Measurements from ENCODE around the gene PSMD2.

DNA sequence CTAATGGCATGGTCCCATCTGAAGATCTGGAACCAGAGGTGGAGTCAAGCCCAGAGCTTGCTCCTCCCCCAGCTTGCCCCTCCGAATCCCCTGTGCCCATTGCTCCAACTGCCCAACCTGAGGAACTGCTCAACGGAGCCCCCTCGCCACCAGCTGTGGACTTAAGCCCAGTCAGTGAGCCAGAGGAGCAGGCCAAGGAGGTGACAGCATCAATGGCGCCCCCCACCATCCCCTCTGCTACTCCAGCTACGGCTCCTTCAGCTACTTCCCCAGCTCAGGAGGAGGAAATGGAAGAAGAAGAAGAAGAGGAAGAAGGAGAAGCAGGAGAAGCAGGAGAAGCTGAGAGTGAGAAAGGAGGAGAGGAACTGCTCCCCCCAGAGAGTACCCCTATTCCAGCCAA is 22.6 kb downstream of the PSMD2 start:
- TF ChIP-seq, protein P1, sequence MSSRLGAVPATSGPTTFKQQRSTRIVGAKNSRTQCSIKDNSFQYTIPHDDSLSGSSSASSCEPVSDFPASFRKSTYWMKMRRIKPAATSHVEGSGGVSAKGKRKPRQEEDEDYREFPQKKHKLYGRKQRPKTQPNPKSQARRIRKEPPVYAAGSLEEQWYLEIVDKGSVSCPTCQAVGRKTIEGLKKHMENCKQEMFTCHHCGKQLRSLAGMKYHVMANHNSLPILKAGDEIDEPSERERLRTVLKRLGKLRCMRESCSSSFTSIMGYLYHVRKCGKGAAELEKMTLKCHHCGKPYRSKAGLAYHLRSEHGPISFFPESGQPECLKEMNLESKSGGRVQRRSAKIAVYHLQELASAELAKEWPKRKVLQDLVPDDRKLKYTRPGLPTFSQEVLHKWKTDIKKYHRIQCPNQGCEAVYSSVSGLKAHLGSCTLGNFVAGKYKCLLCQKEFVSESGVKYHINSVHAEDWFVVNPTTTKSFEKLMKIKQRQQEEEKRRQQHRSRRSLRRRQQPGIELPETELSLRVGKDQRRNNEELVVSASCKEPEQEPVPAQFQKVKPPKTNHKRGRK (CRISPR knock-in tag; IDR thresholded peaks at IDR 0.05; ENCODE audit: borderline replicate concordance), result no peak
- TF ChIP-seq, protein P2, sequence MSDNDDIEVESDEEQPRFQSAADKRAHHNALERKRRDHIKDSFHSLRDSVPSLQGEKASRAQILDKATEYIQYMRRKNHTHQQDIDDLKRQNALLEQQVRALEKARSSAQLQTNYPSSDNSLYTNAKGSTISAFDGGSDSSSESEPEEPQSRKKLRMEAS (CRISPR knock-in tag; IDR thresholded peaks at IDR 0.05), result no peak
- no peak for TF ChIP-seq ZNF416 (CRISPR knock-in tag; IDR thresholded peaks at IDR 0.05)
- TF ChIP-seq, protein P3, sequence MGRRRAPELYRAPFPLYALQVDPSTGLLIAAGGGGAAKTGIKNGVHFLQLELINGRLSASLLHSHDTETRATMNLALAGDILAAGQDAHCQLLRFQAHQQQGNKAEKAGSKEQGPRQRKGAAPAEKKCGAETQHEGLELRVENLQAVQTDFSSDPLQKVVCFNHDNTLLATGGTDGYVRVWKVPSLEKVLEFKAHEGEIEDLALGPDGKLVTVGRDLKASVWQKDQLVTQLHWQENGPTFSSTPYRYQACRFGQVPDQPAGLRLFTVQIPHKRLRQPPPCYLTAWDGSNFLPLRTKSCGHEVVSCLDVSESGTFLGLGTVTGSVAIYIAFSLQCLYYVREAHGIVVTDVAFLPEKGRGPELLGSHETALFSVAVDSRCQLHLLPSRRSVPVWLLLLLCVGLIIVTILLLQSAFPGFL (CRISPR knock-in tag; IDR thresholded peaks at IDR 0.05; ENCODE audit: borderline replicate concordance), result no peak
- TF ChIP-seq, protein P4, sequence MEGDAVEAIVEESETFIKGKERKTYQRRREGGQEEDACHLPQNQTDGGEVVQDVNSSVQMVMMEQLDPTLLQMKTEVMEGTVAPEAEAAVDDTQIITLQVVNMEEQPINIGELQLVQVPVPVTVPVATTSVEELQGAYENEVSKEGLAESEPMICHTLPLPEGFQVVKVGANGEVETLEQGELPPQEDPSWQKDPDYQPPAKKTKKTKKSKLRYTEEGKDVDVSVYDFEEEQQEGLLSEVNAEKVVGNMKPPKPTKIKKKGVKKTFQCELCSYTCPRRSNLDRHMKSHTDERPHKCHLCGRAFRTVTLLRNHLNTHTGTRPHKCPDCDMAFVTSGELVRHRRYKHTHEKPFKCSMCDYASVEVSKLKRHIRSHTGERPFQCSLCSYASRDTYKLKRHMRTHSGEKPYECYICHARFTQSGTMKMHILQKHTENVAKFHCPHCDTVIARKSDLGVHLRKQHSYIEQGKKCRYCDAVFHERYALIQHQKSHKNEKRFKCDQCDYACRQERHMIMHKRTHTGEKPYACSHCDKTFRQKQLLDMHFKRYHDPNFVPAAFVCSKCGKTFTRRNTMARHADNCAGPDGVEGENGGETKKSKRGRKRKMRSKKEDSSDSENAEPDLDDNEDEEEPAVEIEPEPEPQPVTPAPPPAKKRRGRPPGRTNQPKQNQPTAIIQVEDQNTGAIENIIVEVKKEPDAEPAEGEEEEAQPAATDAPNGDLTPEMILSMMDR (IDR thresholded peaks at IDR 0.05), result no peak
- TF ChIP-seq, protein P5, sequence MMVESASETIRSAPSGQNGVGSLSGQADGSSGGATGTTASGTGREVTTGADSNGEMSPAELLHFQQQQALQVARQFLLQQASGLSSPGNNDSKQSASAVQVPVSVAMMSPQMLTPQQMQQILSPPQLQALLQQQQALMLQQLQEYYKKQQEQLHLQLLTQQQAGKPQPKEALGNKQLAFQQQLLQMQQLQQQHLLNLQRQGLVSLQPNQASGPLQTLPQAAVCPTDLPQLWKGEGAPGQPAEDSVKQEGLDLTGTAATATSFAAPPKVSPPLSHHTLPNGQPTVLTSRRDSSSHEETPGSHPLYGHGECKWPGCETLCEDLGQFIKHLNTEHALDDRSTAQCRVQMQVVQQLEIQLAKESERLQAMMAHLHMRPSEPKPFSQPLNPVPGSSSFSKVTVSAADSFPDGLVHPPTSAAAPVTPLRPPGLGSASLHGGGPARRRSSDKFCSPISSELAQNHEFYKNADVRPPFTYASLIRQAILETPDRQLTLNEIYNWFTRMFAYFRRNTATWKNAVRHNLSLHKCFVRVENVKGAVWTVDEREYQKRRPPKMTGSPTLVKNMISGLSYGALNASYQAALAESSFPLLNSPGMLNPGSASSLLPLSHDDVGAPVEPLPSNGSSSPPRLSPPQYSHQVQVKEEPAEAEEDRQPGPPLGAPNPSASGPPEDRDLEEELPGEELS (CRISPR knock-in tag; IDR thresholded peaks at IDR 0.05), result no peak
- TF ChIP-seq, protein P6, sequence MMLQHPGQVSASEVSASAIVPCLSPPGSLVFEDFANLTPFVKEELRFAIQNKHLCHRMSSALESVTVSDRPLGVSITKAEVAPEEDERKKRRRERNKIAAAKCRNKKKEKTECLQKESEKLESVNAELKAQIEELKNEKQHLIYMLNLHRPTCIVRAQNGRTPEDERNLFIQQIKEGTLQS (CRISPR knock-in tag; conservative IDR thresholded peaks at IDR 0.05), result no peak
- TF ChIP-seq ZNF138 (CRISPR knock-in tag; conservative IDR thresholded peaks at IDR 0.05), result no peak
- TF ChIP-seq, protein P7, sequence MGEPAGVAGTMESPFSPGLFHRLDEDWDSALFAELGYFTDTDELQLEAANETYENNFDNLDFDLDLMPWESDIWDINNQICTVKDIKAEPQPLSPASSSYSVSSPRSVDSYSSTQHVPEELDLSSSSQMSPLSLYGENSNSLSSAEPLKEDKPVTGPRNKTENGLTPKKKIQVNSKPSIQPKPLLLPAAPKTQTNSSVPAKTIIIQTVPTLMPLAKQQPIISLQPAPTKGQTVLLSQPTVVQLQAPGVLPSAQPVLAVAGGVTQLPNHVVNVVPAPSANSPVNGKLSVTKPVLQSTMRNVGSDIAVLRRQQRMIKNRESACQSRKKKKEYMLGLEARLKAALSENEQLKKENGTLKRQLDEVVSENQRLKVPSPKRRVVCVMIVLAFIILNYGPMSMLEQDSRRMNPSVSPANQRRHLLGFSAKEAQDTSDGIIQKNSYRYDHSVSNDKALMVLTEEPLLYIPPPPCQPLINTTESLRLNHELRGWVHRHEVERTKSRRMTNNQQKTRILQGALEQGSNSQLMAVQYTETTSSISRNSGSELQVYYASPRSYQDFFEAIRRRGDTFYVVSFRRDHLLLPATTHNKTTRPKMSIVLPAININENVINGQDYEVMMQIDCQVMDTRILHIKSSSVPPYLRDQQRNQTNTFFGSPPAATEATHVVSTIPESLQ (CRISPR knock-in tag; IDR thresholded peaks at IDR 0.05), result no peak
- TF ChIP-seq PRRX2 (CRISPR knock-in tag; IDR thresholded peaks at IDR 0.05), result no peak
- no peak for TF ChIP-seq GABPB1 (CRISPR knock-in tag; IDR thresholded peaks at IDR 0.05)
- no peak for TF ChIP-seq SP1 (CRISPR knock-in tag; conservative IDR thresholded peaks at IDR 0.05)

All from WTC11 (cell line).